ENCODE data around the gene WNK2.

The WNK2 gene

GRCh38 chr9:93296889-93297480 lies 113.0 kb downstream of the WNK2 start:
- no peak for DNase-seq

GRCh38 chr9:93297659-93298497 lies 113.9 kb downstream of the WNK2 start:
- no peak for DNase-seq

DNA sequence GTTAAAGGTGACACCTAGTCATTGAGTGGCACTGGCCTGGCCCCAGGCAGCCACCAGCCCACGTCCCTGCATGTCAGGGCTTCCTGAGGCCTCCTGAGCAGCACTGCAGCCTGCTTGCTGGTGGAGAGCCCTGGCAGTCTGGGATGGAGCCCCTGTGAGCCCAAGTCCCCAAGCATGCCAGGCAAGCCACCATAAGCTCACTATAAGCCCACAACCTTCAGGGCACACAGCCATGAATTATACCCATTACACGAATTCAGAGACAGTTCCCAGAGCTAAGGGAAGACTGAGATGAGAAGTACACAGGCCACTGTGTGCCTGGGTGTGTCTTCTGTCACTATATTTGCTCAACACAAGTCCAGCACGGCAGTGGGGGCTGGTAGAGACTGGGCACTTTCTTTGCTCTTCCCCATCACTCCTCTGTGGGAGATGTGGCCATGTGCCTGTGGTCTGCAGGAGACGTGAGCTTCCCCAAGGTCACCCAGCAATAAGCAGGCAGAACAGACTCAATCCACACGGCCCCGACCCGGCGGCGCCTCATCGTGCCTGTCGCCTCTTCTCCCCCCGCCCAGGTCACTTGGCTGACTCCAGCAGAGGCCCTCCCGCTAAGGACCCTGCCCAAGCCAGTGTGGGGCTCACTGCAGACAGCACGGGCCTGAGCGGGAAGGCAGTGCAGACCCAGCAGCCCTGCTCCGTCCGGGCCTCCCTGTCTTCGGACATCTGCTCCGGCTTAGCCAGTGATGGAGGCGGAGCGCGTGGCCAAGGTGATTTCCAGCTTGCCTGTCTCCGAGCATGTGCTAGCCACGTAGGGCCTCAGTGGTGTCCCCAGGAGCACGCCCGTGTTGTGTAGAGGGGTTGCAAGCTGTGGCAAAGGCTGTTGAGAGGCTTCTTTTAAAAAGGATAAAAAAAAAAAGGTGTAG lies 114.8 kb downstream of the WNK2 start:
- peak in 1 of 14 donors; percentile 46 for DNase-seq

DNA sequence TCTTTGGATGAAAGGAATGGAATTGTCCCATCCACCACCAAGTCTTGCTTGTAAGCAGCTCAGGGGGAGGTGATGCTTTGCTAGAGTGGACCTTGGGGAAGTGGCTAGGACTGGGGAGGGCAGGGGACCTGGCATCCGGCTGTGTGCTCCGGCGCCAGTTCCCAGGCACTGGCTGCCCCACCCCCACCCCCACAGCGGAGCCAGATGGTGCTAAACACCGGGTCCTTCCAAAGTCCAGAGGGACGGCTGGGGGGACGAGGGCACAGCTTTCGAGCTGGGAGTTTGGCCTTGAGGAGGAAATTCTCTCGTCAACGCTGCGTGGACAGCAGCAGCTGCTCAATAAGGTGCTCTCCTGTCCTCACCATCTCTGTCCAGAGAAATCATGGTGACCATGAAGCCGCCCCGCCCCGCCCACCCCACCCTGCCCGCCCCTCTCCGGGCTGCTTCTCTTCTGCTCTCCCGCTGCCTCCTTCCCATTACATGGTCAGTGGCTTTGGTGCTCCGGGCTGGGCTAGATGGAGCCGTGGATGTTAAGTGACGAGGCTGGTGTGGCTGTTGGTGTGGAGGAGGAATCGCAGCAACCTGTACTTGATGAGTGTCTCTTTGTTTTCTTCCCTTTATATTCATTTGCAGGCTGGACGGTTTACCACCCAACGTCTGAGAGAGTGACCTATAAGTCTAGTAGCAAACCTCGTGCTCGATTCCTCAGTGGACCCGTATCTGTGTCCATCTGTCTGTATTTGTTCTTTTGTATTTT lies 115.7 kb downstream of the WNK2 start:
- DNase-seq: peak in 4 of 14 donors; percentile 23 to 47 (median 36)

- DNase-seq: no peak
Measured at GRCh38 chr9:93300175-93300572, 116.2 kb downstream of the WNK2 start.

DNA sequence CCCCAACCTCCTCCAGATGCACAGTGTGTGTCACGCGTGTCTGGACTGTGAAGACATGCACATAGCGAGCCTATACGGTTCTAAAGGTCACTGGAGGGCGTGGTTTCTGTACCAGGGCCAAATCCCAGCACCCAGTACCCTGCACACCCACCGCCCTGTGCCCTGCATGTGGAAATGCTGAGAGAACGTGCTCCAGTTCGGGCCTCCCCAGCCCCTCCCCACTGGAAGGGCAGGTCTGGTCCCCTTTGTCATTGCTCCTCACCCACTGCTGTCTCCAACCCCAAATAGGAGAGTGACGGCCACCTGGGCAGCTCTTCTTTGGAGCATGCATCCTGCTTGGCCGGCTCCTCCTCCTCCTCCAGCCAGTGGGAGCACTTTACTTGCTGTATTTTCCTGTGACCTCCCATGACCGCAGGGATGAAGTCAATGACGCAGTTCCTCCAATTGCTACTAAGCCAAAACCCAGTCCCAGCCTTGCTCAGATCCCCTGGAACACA lies 116.7 kb downstream of the WNK2 start:
- DNase-seq: no peak

GRCh38 chr9:93301291-93301811 lies 117.4 kb downstream of the WNK2 start:
- DNase-seq: no peak

GRCh38 chr9:93301911-93302541 lies 118.1 kb downstream of the WNK2 start:
- DNase-seq: no peak

DNA sequence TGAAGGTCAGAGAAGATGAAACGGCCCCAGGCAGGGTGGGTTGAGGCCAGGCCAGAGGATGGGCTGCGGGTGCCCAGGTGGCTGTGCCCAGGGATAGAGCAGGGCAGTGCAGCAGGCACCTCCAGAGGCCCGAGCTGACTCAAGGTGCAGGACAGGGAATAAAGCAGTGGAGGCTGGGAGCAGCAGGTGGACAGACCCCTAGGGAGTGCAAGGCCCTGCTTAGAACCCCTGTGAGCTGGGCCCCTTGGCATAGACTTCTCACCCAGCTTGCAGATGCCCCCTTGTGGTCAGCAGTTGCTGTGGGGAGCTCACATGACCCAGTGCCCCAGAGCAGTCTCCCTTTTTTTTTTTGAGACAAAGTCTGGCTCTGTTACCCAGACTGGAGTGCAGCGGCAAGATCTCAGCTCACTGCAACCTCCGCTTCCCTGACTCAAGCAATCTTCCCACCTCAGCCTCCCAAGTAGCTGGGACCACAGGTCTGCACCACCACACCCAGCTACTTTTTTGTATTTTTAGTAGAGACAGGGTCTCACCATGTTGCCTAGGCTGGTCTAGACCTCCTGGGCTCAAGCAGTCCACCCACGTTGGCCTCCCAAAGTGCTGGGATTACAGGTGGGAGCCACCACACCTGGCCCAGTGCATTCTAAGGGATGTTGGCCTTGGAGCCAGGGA lies 118.8 kb downstream of the WNK2 start:
- DNase-seq: no peak

DNA sequence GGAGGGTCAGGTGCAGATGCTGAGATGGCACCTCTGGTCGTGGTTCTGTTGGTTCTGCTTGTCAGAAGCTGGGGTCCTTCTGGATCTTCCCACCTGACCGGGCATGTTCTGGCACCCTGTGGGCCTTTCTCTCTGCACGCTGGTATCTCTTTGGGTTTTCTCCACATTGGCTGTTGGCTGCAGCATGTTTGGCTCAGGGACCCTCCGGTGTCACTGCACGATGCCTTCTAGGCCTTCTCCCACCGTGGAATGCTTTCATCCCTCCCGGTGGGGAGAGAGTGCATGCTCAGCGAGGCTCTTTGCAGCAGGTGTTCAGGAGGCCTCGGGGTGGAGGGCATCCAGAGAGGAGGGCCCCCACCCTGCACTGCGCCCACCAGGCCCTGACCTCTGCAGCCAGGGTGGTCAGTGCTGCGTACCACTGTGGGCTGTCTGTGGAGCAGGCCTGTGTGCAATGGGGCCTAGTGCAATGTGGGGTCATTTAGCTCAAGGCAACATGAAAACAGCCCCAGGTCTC lies 119.4 kb downstream of the WNK2 start:
- DNase-seq: no peak

DNA sequence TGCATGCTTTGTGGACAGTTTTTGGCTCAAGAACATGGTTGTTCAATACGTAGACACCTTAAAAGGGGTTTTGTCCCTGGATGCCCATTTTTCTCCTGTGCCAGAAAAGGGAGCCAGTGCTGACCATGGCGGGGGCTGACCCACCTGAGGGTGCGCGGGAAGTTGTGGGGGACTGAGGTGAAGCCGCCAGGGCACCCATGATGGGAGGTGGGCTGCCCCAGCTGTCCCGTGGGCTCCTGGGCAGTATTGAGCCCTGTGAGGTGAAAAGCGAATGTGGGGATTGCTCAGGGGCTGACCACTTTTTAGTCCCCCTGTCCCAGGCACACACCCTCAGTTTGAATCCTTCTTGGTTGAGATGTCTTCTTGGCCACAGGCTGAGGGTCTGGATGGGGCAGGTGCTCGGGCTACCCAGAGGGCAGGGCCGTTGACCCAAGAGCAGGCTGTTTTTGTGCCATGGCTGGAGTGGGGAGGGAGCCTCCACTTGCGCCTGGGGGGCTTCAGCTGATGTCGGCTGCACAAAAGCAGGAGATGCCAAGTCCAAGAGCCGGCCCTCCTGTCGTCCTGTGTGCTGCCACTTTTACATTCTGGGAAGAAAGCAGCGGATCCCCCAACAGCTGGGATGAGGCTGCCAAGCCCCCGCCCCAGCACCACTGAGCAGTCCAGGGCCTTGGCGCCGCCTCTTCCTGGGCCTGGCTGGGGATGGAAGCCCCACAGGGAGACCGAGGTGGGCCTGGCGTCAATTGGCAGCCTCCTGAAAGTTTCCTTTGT lies 120.1 kb downstream of the WNK2 start:
- no peak for DNase-seq

DNA sequence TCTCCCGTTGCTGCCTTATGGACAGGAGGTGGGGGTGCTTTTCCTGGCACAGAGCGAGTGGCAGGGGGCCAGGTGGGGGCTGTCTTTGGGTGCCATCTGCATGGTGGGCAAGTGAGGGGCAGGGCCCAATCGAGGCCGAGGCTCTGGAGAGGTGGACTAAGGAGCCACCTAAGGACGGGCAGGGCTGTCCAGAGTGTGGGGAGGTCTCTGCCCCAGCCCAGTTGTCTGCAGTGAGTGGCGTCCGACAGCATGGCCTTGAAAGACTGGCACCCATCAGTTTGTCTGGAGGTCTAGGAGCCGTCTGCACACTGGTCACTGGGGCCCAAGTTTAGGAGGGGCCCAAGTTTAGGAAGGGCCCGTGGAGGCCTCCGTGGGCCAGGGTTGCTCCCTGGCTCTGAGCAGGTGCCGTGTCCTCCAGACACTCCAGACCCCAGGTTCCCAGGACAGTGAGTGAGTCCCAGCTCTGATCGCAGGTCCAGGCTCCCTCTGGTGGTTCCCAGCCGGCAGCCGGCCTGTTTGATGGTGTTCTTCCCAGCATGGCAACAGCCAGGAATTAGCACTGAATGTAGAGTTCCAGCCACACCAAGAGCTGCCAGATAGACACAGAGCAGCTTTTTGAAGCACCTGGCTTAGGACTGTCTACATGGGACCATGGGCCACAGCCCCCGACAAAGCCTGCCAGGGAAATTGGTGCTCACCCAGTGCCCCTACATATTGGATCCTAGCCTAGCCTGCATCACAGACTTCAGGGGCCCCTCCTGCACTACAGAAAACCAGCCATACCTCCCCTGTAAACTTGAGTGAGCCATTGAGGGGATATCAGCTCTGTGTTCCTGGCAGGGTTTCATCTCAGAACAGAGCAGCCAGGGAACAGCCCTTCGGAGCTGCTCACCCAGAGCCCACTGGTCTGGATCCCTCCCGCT lies 120.9 kb downstream of the WNK2 start:
- DNase-seq: peak in 10 of 14 donors; percentile 4 to 72 (median 40)

DNA sequence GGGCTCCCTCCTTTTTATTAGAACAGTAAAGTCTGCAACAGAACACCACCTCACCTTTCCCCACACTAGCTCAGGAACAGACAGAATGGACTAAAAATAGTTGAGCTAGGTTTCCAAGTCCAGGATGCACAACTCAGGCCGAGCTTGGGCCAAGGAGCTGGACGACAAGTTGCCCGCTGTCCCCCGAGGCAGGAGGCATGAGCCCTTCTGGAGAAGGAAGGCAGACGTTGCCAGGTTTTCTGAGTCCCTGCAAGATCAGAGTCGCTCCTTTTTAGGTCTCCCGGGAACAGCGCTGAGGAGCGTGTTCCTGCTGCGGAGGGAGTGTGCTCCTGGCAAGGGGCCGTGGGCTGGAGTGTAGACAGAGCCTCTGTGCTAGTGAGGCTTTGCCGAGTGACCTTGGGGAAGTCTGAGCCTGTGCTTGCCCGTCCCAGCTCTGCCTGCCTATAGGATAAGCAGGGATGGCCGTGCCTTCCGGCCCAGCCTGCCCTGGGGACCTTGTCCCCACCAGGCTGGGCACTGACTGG lies 121.6 kb downstream of the WNK2 start:
- peak in 2 of 14 donors; percentile 2 to 22 for DNase-seq

DNA sequence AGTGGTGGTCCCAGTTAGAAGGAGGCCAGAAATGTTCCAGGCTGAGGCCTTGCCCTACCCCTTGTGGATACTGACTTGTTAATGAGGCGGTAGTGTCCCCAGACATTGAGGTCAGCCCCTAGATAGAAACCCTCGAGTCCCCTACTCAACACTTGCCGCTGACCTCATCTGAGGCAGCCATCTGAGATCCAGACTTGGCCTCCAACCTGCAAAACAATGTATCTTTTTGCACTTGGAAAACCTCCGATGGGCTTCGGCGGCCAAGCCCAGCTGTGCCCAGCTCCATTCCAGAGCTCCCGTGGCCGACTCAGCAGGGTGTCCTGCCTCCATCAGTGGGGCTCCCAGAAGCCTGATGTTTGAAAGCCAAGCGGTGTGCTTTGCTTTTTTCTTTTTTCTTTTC lies 122.1 kb downstream of the WNK2 start:
- DNase-seq: no peak

- DNase-seq: no peak
Measured at GRCh38 chr9:93306579-93307091, 122.7 kb downstream of the WNK2 start.

- DNase-seq: no peak
Measured at GRCh38 chr9:93307468-93308157, 123.7 kb downstream of the WNK2 start.

DNA sequence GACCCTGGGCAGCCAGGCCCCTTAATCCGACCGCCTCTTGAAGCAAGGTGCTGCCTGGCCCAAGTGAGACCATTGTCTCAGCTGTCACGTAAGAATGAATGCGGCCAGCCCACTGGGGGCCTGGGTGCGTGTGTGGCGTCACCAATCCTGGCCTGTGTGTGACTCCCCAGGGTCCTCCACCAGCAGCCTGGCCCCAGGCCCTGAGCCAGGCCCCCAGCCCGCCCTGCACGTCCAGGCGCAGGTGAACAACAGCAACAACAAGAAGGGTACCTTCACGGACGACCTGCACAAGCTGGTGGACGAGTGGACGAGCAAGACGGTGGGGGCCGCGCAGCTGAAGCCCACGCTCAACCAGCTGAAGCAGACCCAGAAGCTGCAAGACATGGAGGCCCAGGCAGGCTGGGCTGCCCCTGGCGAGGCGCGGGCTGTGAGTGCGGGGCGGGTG lies 124.2 kb downstream of the WNK2 start:
- DNase-seq: no peak

All from C1 segment of cervical spinal cord (tissue), 14 donors.